M059J (cell line): ENCODE data around the gene EHF. TPM values are rescaled to one million over a fixed set of nuclear protein-coding genes. Genes with fewer than 3 reads are reported as not detected.
"Not testable (repeated sequence)": the region's sequence is repeated elsewhere in the genome, so short reads cannot be mapped to it uniquely, and the experiment has no call there.

Experiments
- DNase-seq: peaks from one replicate; pipeline ENCODE4 v3.0.0-alpha.2; 2012; ENCODE audit warnings: low read depth
- total RNA-seq: library from RNA; depleted of rRNA; stranded (reverse); fragments of >200 nt; shearing (Covaris generic); gene quantifications from 2 replicates; pipeline ENCODE4 v1.2.3, GENCODE V29; 2014; rRNA removed

The EHF gene
- 0.25 and 0.81 TPM in 2 replicates for total RNA-seq

GRCh38 chr11:34620820-34621792 lies at the start of gene EHF:
TSS of gene EHF (plus strand) at chr11:34621093. CDS start at chr11:34642631, 21,538 bp downstream.
- DNase-seq, result no peak

- DNase-seq, result no peak
Measured at GRCh38 chr11:34573537-34573936, 47.4 kb upstream of the EHF start.

- DNase-seq, result no peak
Measured at GRCh38 chr11:34575261-34575660, 45.6 kb upstream of the EHF start.

GRCh38 chr11:34575671-34576070 lies 45.2 kb upstream of the EHF start:
- no peak for DNase-seq

GRCh38 chr11:34576331-34576730 lies 44.6 kb upstream of the EHF start:
- DNase-seq, result no peak

GRCh38 chr11:34583818-34584217 lies 37.1 kb upstream of the EHF start:
- DNase-seq, result no peak

- no peak for DNase-seq
Measured at GRCh38 chr11:34585304-34585734, 35.6 kb upstream of the EHF start.

- DNase-seq, result peak; percentile 82
Measured at GRCh38 chr11:34585735-34586487, 35.0 kb upstream of the EHF start.

- DNase-seq, result no peak
Measured at GRCh38 chr11:34586488-34587281, 34.2 kb upstream of the EHF start.

GRCh38 chr11:34587282-34587677 lies 33.6 kb upstream of the EHF start:
- no peak for DNase-seq

- no peak for DNase-seq
Measured at GRCh38 chr11:34588023-34588422, 32.9 kb upstream of the EHF start.

- DNase-seq, result no peak
Measured at GRCh38 chr11:34588701-34589100, 32.2 kb upstream of the EHF start.

- DNase-seq, result not testable (repeated sequence)
Measured at GRCh38 chr11:34589177-34589576, 31.7 kb upstream of the EHF start.

- no peak for DNase-seq
Measured at GRCh38 chr11:34593085-34593484, 27.8 kb upstream of the EHF start.

- DNase-seq, result no peak
Measured at GRCh38 chr11:34594603-34595002, 26.3 kb upstream of the EHF start.

GRCh38 chr11:34595391-34595790 lies 25.5 kb upstream of the EHF start:
- DNase-seq, result no peak

- no peak for DNase-seq
Measured at GRCh38 chr11:34595960-34596644, 24.8 kb upstream of the EHF start.

GRCh38 chr11:34599406-34599945 lies 21.4 kb upstream of the EHF start:
- DNase-seq, result peak; percentile 98

GRCh38 chr11:34600339-34601084 lies 20.4 kb upstream of the EHF start:
- peak; percentile 86 for DNase-seq

GRCh38 chr11:34601085-34601444 lies 19.8 kb upstream of the EHF start:
- DNase-seq, result no peak
